Subcutaneous abdominal adipose tissue (tissue), 5 donors: ENCODE data around the gene WFDC8.

Experiments used
- H3K27ac ChIP-seq: one replicate; pipeline ENCODE4 v1.7.0; 2013; ENCODE audit warnings: low read depth, mild to moderate bottlenecking, inconsistent platforms, low read length, moderate library complexity
- H3K27me3 ChIP-seq, 5 donors: one replicate each; pipeline ENCODE4 v1.7.0; 2013; ENCODE audit warnings: low read length in 5 of 5, inconsistent platforms in 1 of 5; ENCODE audit not compliant: control insufficient read depth in 5 of 5, insufficient read depth in 4 of 5
- H3K36me3 ChIP-seq, 5 donors: one replicate each; pipeline ENCODE4 v1.7.0; 2013; ENCODE audit warnings: low read length in 5 of 5; ENCODE audit not compliant: control insufficient read depth in 5 of 5, insufficient read depth in 5 of 5
- H3K4me1 ChIP-seq, 5 donors: one replicate each; pipeline ENCODE4 v1.7.0; 2013; ENCODE audit warnings: low read length in 5 of 5, mild to moderate bottlenecking in 3 of 5, moderate library complexity in 1 of 5; ENCODE audit not compliant: control insufficient read depth in 5 of 5, insufficient read depth in 5 of 5
- H3K4me3 ChIP-seq, 5 donors: one replicate each; pipeline ENCODE4 v1.7.0; 2013; ENCODE audit warnings: low read length in 5 of 5, low read depth in 1 of 5
- H3K9ac ChIP-seq, 5 donors: one replicate each; pipeline ENCODE4 v1.7.0; 2013; ENCODE audit warnings: low read length in 5 of 5, mild to moderate bottlenecking in 4 of 5, moderate library complexity in 3 of 5
- H3K9me3 ChIP-seq, 5 donors: one replicate each; pipeline ENCODE4 v1.7.0; 2013; ENCODE audit warnings: low read length in 5 of 5; ENCODE audit not compliant: control insufficient read depth in 5 of 5
- donor health status: healthy.
- donor health status: healthy.
- donor health status: healthy.
- donor health status: healthy.
- donor health status: healthy.

The WFDC8 gene

DNA sequence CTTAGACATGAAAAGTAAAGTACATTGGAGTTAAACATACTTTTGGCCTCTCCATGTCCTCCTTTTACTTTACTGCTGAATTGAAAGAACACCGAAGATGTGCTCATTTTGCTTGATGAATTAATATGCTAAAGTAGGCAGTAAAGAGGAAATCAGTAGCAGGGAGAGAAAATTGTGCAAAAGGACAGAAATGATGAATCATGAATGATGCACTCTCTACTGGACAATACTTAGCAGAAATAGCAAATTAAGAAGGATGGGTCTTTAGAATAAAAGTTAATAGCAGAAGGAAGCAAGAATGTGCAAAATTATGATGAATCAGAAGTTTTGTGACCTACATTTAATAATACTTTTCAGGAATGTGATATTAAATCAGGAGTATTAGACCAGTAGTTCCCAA lies 55.3 kb downstream of the WFDC8 start:
- H3K36me3 ChIP-seq = no peaks in the 10 kb centered on the region
- no peaks in the 10 kb centered on the region for H3K4me1 ChIP-seq
- no peaks in the 10 kb centered on the region for H3K9me3 ChIP-seq
- H3K27ac ChIP-seq = no peak overlapping the region
- H3K27me3 ChIP-seq = peaks cover 4 to 19% (median 12%) of the 10 kb centered on the region in 5 donors
- H3K9ac ChIP-seq = no peak overlapping the region
- no peak overlapping the region for H3K4me3 ChIP-seq

DNA sequence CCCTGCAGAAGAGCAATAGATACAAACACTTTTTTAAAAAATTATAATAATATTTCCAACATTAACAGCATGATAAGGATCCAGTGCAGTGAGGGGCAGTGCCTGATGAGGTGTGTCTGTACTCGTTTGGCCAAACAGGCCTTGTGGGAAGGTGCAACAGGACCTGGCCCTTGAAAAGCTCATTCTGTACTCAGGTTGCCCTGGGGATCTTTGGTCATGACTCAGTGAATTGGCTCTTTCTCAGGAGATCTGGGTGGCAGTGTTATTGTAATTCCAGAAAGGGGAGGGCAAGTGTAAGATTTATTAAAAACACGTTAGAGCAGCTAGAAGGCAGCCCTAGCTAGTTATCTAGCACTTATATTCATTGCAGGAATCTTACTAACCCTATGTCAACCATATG lies 60.8 kb downstream of the WFDC8 start:
- no peak overlapping the region for H3K27ac ChIP-seq

DNA sequence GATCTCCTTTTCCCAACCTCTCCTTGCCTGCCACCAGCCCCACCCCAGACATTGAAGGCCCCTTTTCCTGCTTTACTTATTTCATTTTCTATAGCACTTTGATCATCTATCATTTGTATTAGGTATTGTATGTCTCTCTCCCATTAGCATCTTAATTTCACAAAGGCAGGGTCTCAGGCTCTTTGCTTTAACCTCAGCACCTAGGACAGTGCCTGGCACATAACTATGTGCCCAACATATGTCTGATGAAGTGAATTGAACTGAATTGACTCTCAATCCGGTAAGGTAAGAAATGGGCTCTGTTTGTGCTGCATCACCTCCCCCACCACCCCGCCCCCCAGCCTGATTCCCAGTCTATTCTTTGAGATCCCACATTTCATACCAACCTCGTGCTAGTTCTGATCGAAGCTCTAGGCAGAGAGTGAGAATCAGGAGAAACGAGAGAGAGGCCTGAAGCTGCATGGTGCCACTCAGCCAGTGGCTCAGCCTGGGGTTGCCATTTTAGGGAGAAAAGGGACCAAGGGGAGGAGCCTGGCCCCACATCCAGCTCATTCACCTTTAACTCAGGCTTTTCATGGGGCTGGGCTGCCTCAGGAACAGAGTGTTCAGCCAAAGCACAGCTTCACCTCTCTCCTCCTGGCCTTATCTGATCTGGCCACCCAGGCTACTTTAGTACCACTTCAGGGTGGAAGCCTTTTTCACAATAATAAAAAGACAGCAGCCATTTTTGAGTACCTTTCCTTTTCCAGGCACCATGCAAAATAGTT lies 63.8 kb downstream of the WFDC8 start, which contains the start of gene SPINT3:
Gene SPINT3 (minus strand): TSS at position 476 of the 767 bp plus-strand sequence. CDS start 14 bp downstream, at position 462.
- H3K27me3 ChIP-seq = peaks cover 0 to 6% (median 0%) of the 10 kb centered on the region in 5 donors
- H3K9ac ChIP-seq = no peak within 1 kb of the TSS
- no peaks in the 10 kb centered on the region for H3K4me1 ChIP-seq
- H3K27ac ChIP-seq = no peak within 1 kb of the TSS
- H3K4me3 ChIP-seq = no peak within 1 kb of the TSS
- no peaks in the 10 kb centered on the region for H3K36me3 ChIP-seq
- H3K9me3 ChIP-seq = no peaks in the 10 kb centered on the region

More for the DNA sequence above, 60.8 kb downstream of the WFDC8 start:
- Histone ChIP-seq H3K4me1 (no peaks in the 10 kb centered on the region), H3K36me3 (no peaks in the 10 kb centered on the region), H3K9me3 (no peaks in the 10 kb centered on the region), H3K27me3 (peaks cover 0 to 6% (median 3%) of the 10 kb centered on the region in 5 donors), H3K4me3 (no peak overlapping the region), H3K9ac (no peak overlapping the region)

DNA sequence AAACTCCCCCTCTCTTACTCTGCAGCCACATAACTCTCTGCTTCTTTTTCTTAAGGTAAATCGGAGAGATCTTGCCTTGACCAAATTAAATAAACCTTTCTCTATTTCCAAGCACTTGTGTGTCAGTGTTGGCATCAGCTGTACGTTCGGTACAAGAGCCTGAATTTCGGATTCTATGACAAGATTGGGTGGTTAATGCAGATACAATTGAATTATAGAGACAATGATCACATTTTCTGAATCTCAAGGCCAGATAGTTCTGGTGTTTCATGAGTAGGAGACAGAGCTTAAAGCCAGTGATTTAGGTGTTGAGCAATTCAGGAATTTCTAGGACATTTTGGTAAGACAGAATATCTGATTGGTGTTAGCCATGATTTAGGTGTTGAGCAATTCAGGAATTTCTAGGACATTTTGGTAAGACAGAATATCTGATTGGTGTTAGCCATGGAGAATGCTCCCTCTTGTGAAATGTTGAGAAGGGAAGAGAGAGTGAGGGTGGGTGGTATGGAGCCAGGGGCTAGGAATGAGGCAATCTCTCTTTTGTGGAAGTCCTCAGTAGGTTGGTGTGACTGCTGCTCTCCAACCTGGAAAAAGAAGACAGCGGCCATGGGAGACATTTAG lies 68.7 kb downstream of the WFDC8 start:
- Histone ChIP-seq H3K27me3 (peaks cover 0 to 7% (median 3%) of the 10 kb centered on the region in 5 donors), H3K27ac (no peak overlapping the region), H3K9me3 (no peaks in the 10 kb centered on the region), H3K9ac (no peak overlapping the region), H3K4me3 (no peak overlapping the region), H3K4me1 (no peaks in the 10 kb centered on the region), H3K36me3 (no peaks in the 10 kb centered on the region)

DNA sequence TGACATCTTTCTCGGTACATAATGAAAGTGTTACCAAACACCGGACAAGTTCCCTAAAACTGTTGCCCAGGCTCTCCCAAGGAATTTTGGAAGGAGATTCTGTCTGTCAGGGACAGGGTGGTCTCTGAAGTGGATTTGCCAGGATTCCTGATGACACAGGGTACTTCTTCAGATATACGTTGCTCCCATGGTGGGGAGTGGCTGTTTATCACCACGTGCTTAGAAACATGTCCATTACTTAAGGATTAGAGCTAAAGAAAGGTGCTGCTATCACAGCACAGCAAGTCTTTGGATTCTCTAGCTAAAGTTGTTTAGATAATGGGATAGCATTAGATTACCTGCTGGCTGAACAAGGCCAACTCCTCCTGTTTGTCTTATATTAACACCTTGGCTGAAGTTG lies 70.0 kb downstream of the WFDC8 start:
- H3K9ac ChIP-seq = no peak overlapping the region
- no peaks in the 10 kb centered on the region for H3K4me1 ChIP-seq
- H3K4me3 ChIP-seq = no peak overlapping the region
- no peak overlapping the region for H3K27ac ChIP-seq
- H3K27me3 ChIP-seq = peaks cover 0 to 10% (median 6%) of the 10 kb centered on the region in 5 donors
- no peaks in the 10 kb centered on the region for H3K36me3 ChIP-seq
- no peaks in the 10 kb centered on the region for H3K9me3 ChIP-seq

DNA sequence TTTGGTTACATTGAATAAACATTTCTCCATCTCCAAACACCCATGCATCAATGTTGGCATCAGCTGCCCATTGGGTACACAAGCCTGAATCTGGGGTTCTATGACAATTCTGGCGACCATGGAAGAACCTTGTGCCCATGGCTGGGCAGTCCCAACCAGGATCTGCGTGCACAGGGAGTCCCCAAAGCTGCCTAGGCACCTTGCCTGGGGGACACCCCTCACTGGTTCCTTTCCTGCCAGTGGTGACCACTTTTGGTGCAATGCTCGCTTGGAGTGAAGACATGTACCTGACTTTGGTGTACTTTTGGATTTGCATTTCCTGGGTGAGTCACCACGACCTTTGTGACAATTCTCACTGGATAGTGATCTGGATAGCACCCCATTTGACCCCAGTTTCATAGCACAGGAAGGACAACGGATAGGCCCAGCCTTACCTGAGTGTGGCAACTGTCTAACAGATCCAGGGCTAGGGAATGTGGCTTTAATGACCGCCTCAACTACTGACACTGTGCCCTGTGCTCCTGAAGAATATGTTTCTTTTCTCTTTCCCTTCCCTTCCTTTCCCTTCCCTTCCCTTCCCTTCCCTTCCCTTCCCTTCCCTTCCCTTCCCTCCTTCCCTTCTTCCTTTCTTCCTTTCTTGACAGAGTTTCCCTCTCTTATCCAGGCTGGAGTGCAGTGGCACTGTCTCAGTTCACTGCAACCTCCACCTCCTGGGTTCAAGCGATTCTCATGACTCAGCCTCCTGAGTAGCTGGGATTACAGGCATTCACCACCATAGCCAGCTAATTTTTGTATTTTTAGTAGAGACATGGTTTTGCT lies 70.8 kb downstream of the WFDC8 start:
- Histone ChIP-seq H3K4me3 (no peak overlapping the region), H3K9ac (no peak overlapping the region), H3K27me3 (peaks cover 0 to 8% (median 4%) of the 10 kb centered on the region in 5 donors), H3K4me1 (no peaks in the 10 kb centered on the region), H3K9me3 (no peaks in the 10 kb centered on the region), H3K27ac (no peak overlapping the region), H3K36me3 (no peaks in the 10 kb centered on the region)

DNA sequence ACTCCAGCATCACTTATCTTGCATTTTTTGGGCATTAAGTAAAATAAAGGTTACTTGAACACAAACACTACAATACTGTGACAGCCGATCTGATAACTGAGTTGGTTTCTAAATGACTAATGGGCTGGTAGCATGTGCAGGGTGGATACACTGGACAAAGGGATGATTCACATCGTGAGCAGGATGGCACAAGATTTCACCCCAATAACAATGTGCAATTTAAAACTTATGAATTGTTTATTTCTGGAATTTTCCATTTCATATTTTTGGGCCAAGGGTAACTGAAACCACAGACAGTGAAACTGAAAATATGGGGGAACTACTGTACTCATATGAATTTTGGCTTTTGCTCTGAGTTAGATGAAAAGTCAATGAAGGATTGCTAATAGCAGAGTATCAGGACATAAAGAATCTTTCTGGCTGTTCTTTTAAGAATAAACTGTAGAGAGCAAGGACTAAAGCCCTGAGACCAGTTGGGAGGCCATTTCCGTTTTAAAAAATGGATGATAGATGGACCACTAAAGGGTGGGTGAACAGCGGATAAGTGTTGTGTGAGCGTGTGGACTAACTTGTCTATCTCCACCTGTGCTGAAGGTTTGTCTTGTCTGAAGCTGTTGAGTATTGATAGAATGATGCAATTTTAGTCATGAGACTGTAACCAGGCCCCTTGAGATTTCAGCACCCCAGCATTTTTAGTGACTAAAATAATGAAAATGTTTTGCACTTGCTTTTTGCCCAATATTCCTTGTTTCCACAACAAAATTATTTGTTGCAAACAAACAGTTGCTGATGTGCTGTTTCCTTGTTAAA lies 71.9 kb downstream of the WFDC8 start:
- H3K36me3 ChIP-seq = no peaks in the 10 kb centered on the region
- no peak overlapping the region for H3K9ac ChIP-seq
- peaks cover 0 to 8% (median 4%) of the 10 kb centered on the region in 5 donors for H3K27me3 ChIP-seq
- no peak overlapping the region for H3K27ac ChIP-seq
- no peaks in the 10 kb centered on the region for H3K4me1 ChIP-seq
- H3K9me3 ChIP-seq = no peaks in the 10 kb centered on the region
- no peak overlapping the region for H3K4me3 ChIP-seq

DNA sequence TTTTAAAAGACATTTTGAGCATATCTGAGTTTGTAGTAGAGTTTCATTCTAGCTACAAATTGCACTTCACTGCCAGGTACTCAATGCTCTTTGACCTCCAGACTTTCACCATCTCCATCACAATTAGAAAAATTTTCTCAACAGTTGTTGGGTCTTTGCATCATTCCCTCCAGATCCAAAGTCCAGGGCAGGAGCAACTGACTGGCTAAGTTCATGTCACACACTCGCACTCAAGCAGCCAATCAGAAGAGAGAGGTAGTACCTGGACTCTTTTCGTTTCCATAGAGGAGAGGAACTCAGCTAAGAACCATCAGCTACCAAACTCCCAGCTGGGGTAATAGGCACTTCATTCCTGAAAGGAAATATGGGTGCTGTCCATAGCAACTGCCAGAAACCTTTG lies 72.7 kb downstream of the WFDC8 start:
- H3K36me3 ChIP-seq = no peaks in the 10 kb centered on the region
- H3K9me3 ChIP-seq = no peaks in the 10 kb centered on the region
- H3K4me1 ChIP-seq = no peaks in the 10 kb centered on the region
- peaks cover 0 to 8% (median 4%) of the 10 kb centered on the region in 5 donors for H3K27me3 ChIP-seq
- H3K9ac ChIP-seq = no peak overlapping the region
- H3K27ac ChIP-seq = no peak overlapping the region
- no peak overlapping the region for H3K4me3 ChIP-seq

DNA sequence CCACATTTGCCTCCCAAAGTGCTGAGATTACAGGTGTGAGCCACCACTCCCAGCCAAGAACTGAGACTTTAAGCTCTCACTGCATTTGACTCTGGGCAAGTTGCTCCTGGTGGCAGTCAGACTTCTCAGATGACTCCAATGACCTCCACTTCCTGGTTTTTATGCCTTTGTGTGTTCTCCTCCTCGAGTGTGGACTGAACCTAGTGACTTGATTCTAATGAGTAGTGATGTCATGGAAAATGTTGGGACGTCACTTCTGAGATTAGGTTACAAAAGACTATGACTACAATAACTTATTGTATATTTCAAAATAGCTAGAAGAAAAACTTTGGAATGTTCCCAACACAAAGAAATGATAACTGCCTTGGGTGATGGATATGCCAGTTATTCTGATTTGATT lies 75.7 kb downstream of the WFDC8 start:
- Histone ChIP-seq H3K9ac (no peak overlapping the region), H3K9me3 (no peaks in the 10 kb centered on the region), H3K4me3 (no peak overlapping the region), H3K27ac (no peak overlapping the region), H3K27me3 (peaks cover 0 to 18% (median 9%) of the 10 kb centered on the region in 5 donors), H3K4me1 (no peaks in the 10 kb centered on the region), H3K36me3 (no peaks in the 10 kb centered on the region)
